Caco-2 (cell line): ENCODE results near the gene KRTAP19-2. TPM values are rescaled to one million over a fixed set of nuclear protein-coding genes. Genes with fewer than 3 reads are reported as not detected.

ENCODE experiments used
- Bru-seq: library from RNA; stranded (reverse); fragments of 400-500 nt; gene quantifications from one replicate; lab custom pipeline; 2021; lab: Mats Ljungman, UMichigan
- BruChase-seq, 2 experiments: library from RNA; stranded (reverse); fragments of 400-500 nt; gene quantifications; one replicate each; lab custom pipeline; 2021; lab: Mats Ljungman, UMichigan
- BruUV-seq: library from RNA; stranded (reverse); fragments of 400-500 nt; replicated peaks from 2 replicates; lab custom pipeline; 2021; lab: Mats Ljungman, UMichigan
- CTCF ChIA-PET: fragments of 300-600 bp; sonication (Branson Sonifier 250); formaldehyde crosslinking; loops from one replicate; lab custom pipeline; 2022; ENCODE audit warnings: antibody characterized with exemption; lab: Charles Lee
- POLR2A ChIA-PET: fragments of 300-600 bp; sonication (Branson Sonifier 250); formaldehyde crosslinking; loops from one replicate; lab custom pipeline; 2022; ENCODE audit warnings: antibody characterized with exemption; lab: Charles Lee
- DNase-seq, 2 experiments: peaks; one replicate each; pipeline versions ENCODE4 v3.0.0 to v3.0.0-alpha.2; 2020 to 2022
- H3K27me3 ChIP-seq: replicated peaks from 2 replicates; pipeline ENCODE4 v1.6.0; 2011; ENCODE audit warnings: low read length; ENCODE audit not compliant: control insufficient read depth, insufficient read depth
- H3K36me3 ChIP-seq: 2 replicates; pipeline ENCODE4 v1.5.1; 2011; ENCODE audit warnings: low read length; ENCODE audit not compliant: control insufficient read depth, insufficient read depth
- H3K4me1 ChIP-seq: fragments of 250-450 bp; sonication (Bioruptor Pico); 2 replicates; pipeline ENCODE4 v1.5.1; 2020; ENCODE audit warnings: mild to moderate bottlenecking
- H3K4me3 ChIP-seq: 2 replicates; pipeline ENCODE4 v1.5.1; 2011; ENCODE audit warnings: low read depth, mild to moderate bottlenecking, control low read depth, low read length
- H3K9me3 ChIP-seq: fragments of 250-450 bp; sonication (Bioruptor Pico); 2 replicates; pipeline ENCODE4 v1.5.1; 2020; ENCODE audit warnings: mild to moderate bottlenecking, moderate library complexity
- H3K27ac Mint-ChIP-seq: one replicate; pipeline ENCODE4 v1.8.0; 2022; ENCODE audit warnings: mixed read lengths; ENCODE audit not compliant: unreplicated experiment
- H3K27me3 Mint-ChIP-seq: one replicate; pipeline ENCODE4 v1.8.0; 2022; ENCODE audit warnings: mixed read lengths; ENCODE audit not compliant: insufficient read depth, unreplicated experiment
- H3K36me3 Mint-ChIP-seq: one replicate; pipeline ENCODE4 v1.8.0; 2022; ENCODE audit warnings: mild to moderate bottlenecking, mixed read lengths; ENCODE audit not compliant: insufficient read depth, unreplicated experiment
- H3K4me1 Mint-ChIP-seq: one replicate; pipeline ENCODE4 v1.8.0; 2022; ENCODE audit warnings: low read depth, mixed read lengths; ENCODE audit not compliant: unreplicated experiment
- H3K4me3 Mint-ChIP-seq: one replicate; pipeline ENCODE4 v1.8.0; 2022; ENCODE audit warnings: mild to moderate bottlenecking, moderate library complexity, mixed read lengths; ENCODE audit not compliant: unreplicated experiment
- H3K9me3 Mint-ChIP-seq: one replicate; pipeline ENCODE4 v1.8.0; 2022; ENCODE audit warnings: mixed read lengths; ENCODE audit not compliant: unreplicated experiment
- CTCF ChIP-seq, 2 experiments: fragments of 200-600 bp in 1 of 2; IDR thresholded peaks; 1 replicate in 1 of 2; 2 replicates in 1 of 2; pipeline versions ENCODE4 v1.5.1 to v1.8.0; 2011 to 2022; ENCODE audit warnings: antibody characterized with exemption in 1 of 2, control low read depth in 1 of 2, inconsistent platforms in 1 of 2, low read depth in 1 of 2, low read length in 1 of 2, mild to moderate bottlenecking in 1 of 2, moderate library complexity in 1 of 2; ENCODE audit not compliant: insufficient read depth in 1 of 2, severe bottlenecking in 1 of 2, unreplicated experiment in 1 of 2
- intact Hi-C: fragments of 100-400 bp; cut with micrococcal nuclease; formaldehyde crosslinking; loops from one replicate; pipeline ENCODE4 v1.10.0; 2022; ENCODE audit not compliant: unreplicated experiment
- long read RNA-seq: library from polyadenylated mRNA; stranded (forward); transcript quantifications from one replicate; pipeline ENCODE4 v2.0.0, GENCODE V29; 2022
- total RNA-seq: library from RNA; stranded (reverse); gene quantifications from 2 replicates; pipeline ENCODE4 v1.2.3, GENCODE V29; 2022

KRTAP19-2 gene
- total RNA-seq = not detected in 2 replicates
- Bru-seq, nascent RNA = not detected
- not detected for BruChase-seq, experiment 1, labeled RNA remaining after a 2-hour chase
- BruChase-seq, experiment 2, labeled RNA remaining after a 6-hour chase = not detected
- long read RNA-seq = 0 reads

- BruUV-seq = no TSS peak
- H3K27me3 ChIP-seq = no peaks in the 10 kb centered on the region
- Mint-ChIP-seq H3K9me3 (no peaks in the 10 kb centered on the region), H3K36me3 (no peaks in the 10 kb centered on the region), H3K27me3 (no peaks in the 10 kb centered on the region), H3K4me3 (no peak within 1 kb of the TSS), H3K4me1 (no peaks in the 10 kb centered on the region), H3K27ac (no peak within 1 kb of the TSS)
- ChIA-PET POLR2A (no interaction called here), CTCF (no interaction called here)
- no peak for DNase-seq
- H3K9me3 ChIP-seq = no peaks in the 10 kb centered on the region
- intact Hi-C loops = no loop called here
- no peaks in the 10 kb centered on the region for H3K4me1 ChIP-seq
- TF ChIP-seq CTCF (IDR thresholded peaks at IDR 0.05; ENCODE audit: insufficient read depth in 1 of 2, low read depth in 1 of 2, low read length in 1 of 2, severe bottlenecking in 1 of 2, unreplicated experiment in 1 of 2) = no peak
- H3K36me3 ChIP-seq = no peaks in the 10 kb centered on the region
- no peak within 1 kb of the TSS for H3K4me3 ChIP-seq
Measured at GRCh38 chr21:30487336-30487735, at the start of gene KRTAP19-2. KRTAP19-2 (minus strand) TSS chr21:30487436; CDS start chr21:30487348, 88 bp downstream.

DNA sequence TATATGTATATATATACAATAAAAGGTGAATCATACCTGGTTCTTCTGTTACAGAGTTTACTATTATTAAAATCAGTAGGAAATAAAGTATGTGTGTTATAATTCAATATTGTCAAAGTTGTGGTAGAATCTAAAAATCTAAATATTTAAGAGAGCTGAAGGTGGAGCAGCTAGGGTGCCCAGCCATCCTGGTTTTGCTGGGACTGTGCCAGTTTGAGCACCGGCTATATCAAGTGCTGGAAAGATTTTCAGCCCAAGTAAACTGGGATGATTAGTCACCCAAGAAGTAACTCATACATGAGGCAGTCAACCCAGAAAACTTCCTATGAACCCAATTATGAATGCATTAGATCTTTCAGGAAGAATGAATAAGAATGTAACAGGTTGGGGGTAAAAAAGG, 31.6 kb upstream of the KRTAP19-2 start:
- no TSS peak for BruUV-seq
- no peak for TF ChIP-seq CTCF (IDR thresholded peaks at IDR 0.05; ENCODE audit: insufficient read depth in 1 of 2, low read depth in 1 of 2, low read length in 1 of 2, severe bottlenecking in 1 of 2, unreplicated experiment in 1 of 2)
- Mint-ChIP-seq H3K27ac (no peak overlapping the region), H3K4me1 (no peaks in the 10 kb centered on the region), H3K4me3 (no peak overlapping the region), H3K9me3 (no peaks in the 10 kb centered on the region), H3K36me3 (no peaks in the 10 kb centered on the region), H3K27me3 (no peaks in the 10 kb centered on the region)
- Histone ChIP-seq H3K4me3 (no peak overlapping the region), H3K9me3 (no peaks in the 10 kb centered on the region), H3K4me1 (no peaks in the 10 kb centered on the region), H3K27me3 (no peaks in the 10 kb centered on the region), H3K36me3 (no peaks in the 10 kb centered on the region)
- no peak for DNase-seq
- POLR2A ChIA-PET = no interaction called here
- CTCF ChIA-PET = no interaction called here
- intact Hi-C loops = no loop called here

GRCh38 chr21:30515681-30516080, 28.4 kb upstream of the KRTAP19-2 start:
- H3K4me3 ChIP-seq = no peak overlapping the region
- H3K27ac Mint-ChIP-seq = no peak overlapping the region
- H3K4me3 Mint-ChIP-seq = no peak overlapping the region
- no peaks in the 10 kb centered on the region for H3K9me3 Mint-ChIP-seq
- no peaks in the 10 kb centered on the region for H3K9me3 ChIP-seq
- CTCF ChIA-PET = no interaction called here
- no peaks in the 10 kb centered on the region for H3K4me1 Mint-ChIP-seq
- no TSS peak for BruUV-seq
- POLR2A ChIA-PET = no interaction called here
- no peaks in the 10 kb centered on the region for H3K36me3 ChIP-seq
- TF ChIP-seq CTCF (IDR thresholded peaks at IDR 0.05; ENCODE audit: insufficient read depth in 1 of 2, low read depth in 1 of 2, low read length in 1 of 2, severe bottlenecking in 1 of 2, unreplicated experiment in 1 of 2) = no peak
- no peaks in the 10 kb centered on the region for H3K4me1 ChIP-seq
- H3K27me3 ChIP-seq = no peaks in the 10 kb centered on the region
- intact Hi-C loops = no loop called here
- no peaks in the 10 kb centered on the region for H3K27me3 Mint-ChIP-seq
- no peak for DNase-seq
- no peaks in the 10 kb centered on the region for H3K36me3 Mint-ChIP-seq
